H1 (cell line): Measurements from ENCODE around the gene RAB11FIP3. TPM values are rescaled to one million over a fixed set of nuclear protein-coding genes. Genes with fewer than 3 reads are reported as not detected.

Experiments
- ATF3 ChIP-seq: IDR thresholded peaks from 2 replicates; pipeline ENCODE4 v1.6.1; 2011; ENCODE audit warnings: low read depth, mild to moderate bottlenecking, low read length; ENCODE audit not compliant: insufficient read depth
- BRCA1 ChIP-seq: IDR thresholded peaks from 2 replicates; pipeline ENCODE4 v1.6.1; 2012; ENCODE audit warnings: low read depth, low read length, improper control_type of control experiment
- CREB1 ChIP-seq: IDR thresholded peaks from 2 replicates; pipeline ENCODE4 v1.6.1; 2012; ENCODE audit warnings: inconsistent platforms
- CTBP2 ChIP-seq: IDR thresholded peaks from 2 replicates; pipeline ENCODE4 v1.7.0; 2011; ENCODE audit warnings: borderline replicate concordance, mild to moderate bottlenecking, moderate library complexity, mixed read lengths, low read length; ENCODE audit not compliant: insufficient read depth, insufficient read length
- USF2 ChIP-seq: IDR thresholded peaks from 2 replicates; pipeline ENCODE4 v1.6.1; 2011; ENCODE audit warnings: low read length, improper control_type of control experiment
- polyA plus RNA-seq, 7 experiments: library from polyadenylated mRNA; depleted of rRNA in 3 of 7; stranded (reverse) in 5 of 7; unstranded in 2 of 7; fragments of >200 nt in 5 of 7; fragments of 200-250 nt in 2 of 7; gene quantifications; 1 replicate in 5 of 7; 2 replicates in 1 of 7; 4 replicates in 1 of 7; pipeline versions ENCODE4 v1.2.1 to v1.2.3, GENCODE V29; 2011 to 2013; ENCODE audit warnings: missing spikeins in 2 of 7, mixed read lengths in 2 of 7
- total RNA-seq: library from RNA; stranded (reverse); fragmentation: NEBNext Ultra II Directional; extraction: Animal tissue kit (Norgen Biotek cat#: 25700); gene quantifications from 2 replicates; pipeline ENCODE4 v1.2.1, GENCODE V29; 2021

The RAB11FIP3 gene
- total and polyA plus RNA-seq, 2 of the 8 experiments (the other 6 are each of a cell fraction or from before 2014, with no cell fraction given) = 9.3 to 35.2 TPM

DNA sequence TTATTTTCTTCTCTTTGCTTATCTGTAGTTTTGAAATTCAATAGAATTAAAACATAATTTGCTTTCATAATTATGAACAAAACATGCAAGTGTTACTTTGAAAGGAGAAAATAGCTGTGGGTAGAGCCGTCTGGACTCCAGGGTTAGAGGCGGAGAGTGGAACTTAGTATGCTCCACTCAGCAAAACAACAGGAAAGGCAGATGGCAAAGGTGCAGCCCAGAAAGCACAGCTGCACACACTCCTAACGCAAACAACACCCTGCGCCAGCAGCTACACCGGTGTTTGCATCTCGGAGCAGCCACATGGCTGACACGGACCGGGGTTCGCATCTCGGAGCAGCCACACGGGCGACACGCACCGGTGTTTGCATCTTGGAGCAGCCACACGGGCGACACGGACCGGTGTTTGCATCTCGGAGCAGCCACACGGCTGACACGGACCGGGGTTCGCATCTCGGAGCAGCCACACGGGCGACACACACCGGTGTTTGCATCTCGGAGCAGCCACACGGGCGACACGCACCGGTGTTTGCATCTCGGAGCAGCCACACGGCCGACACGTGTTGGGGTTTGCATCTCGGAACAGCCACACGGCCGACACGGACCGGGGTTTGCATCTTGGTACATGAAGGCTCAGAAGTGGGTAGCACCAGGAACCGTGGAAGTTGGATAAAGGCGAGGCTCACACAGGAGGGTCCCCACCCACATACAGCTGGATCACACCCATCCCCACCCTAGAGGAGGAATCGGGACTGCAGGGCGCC, 89.9 kb downstream of the RAB11FIP3 start (continued):
- TF ChIP-seq USF2 = no peak
- no peak for TF ChIP-seq CREB1
- TF ChIP-seq ATF3 = no peak
- no peak for TF ChIP-seq CTBP2
- no peak for TF ChIP-seq BRCA1
